ENCODE measurements around the gene POLK.
"Not testable (repeated sequence)": the region's sequence is repeated elsewhere in the genome, so short reads cannot be mapped to it uniquely, and the experiment has no call there.

Gene POLK

GRCh38 chr5:75551471-75551870 lies 39.8 kb downstream of the POLK start:
- no peak for DNase-seq

GRCh38 chr5:75552764-75553163 lies 41.1 kb downstream of the POLK start:
- no peak for DNase-seq

GRCh38 chr5:75553358-75553757 lies 41.7 kb downstream of the POLK start:
- no peak for DNase-seq

GRCh38 chr5:75558221-75558620 lies 46.5 kb downstream of the POLK start:
- DNase-seq = no peak

GRCh38 chr5:75558981-75559632 lies 47.4 kb downstream of the POLK start:
- no peak for DNase-seq

GRCh38 chr5:75560655-75561054 lies 49.0 kb downstream of the POLK start:
- DNase-seq = not testable (repeated sequence)

GRCh38 chr5:75565991-75566709 lies 54.5 kb downstream of the POLK start:
- DNase-seq = not testable (repeated sequence)

- DNase-seq = peak; percentile 17
Observed at GRCh38 chr5:75566710-75567309, 55.1 kb downstream of the POLK start.

GRCh38 chr5:75567710-75568109 lies 56.0 kb downstream of the POLK start:
- DNase-seq = no peak

GRCh38 chr5:75568202-75568601 lies 56.5 kb downstream of the POLK start:
- no peak for DNase-seq

- DNase-seq = no peak
Observed at GRCh38 chr5:75571547-75571946, 59.9 kb downstream of the POLK start.

- no peak for DNase-seq
Observed at GRCh38 chr5:75574791-75575190, 63.1 kb downstream of the POLK start.

GRCh38 chr5:75578280-75578679 lies 66.6 kb downstream of the POLK start:
- DNase-seq = not testable (repeated sequence)

- no peak for DNase-seq
Observed at GRCh38 chr5:75584641-75585040, 73.0 kb downstream of the POLK start.

- no peak for DNase-seq
Observed at GRCh38 chr5:75588666-75589065, 77.0 kb downstream of the POLK start.

- DNase-seq = no peak
Observed at GRCh38 chr5:75600535-75600934, 88.8 kb downstream of the POLK start.

- DNase-seq = no peak
Observed at GRCh38 chr5:75601567-75601966, 89.9 kb downstream of the POLK start.

- DNase-seq = no peak
Observed at GRCh38 chr5:75601996-75602395, 90.3 kb downstream of the POLK start.

- no peak for DNase-seq
Observed at GRCh38 chr5:75603371-75603770, 91.7 kb downstream of the POLK start.

- no peak for DNase-seq
Observed at GRCh38 chr5:75603821-75604220, 92.1 kb downstream of the POLK start.

- DNase-seq = not testable (repeated sequence)
Observed at GRCh38 chr5:75607341-75607740, 95.7 kb downstream of the POLK start.

- no peak for DNase-seq
Observed at GRCh38 chr5:75608870-75609269, 97.2 kb downstream of the POLK start.

GRCh38 chr5:75610201-75610600 lies 98.5 kb downstream of the POLK start:
- DNase-seq = no peak

GRCh38 chr5:75610859-75611310 lies 99.2 kb downstream of the POLK start:
- not testable (repeated sequence) for DNase-seq
